GM21423 (cell line): ENCODE measurements around the gene TPRA1.
"Not testable (repeated sequence)": the region's sequence is repeated elsewhere in the genome, so short reads cannot be mapped to it uniquely, and the experiment has no call there.

Experiments used
- ATAC-seq: cut with Tn5 transposase; IDR thresholded peaks from one replicate; pipeline ENCODE4 v1.9.1; 2021; ENCODE audit warnings: mild to moderate bottlenecking, moderate library complexity; ENCODE audit not compliant: unreplicated experiment

TPRA1 gene

GRCh38 chr3:127616836-127617605, 26.5 kb upstream of the TPRA1 start:
- no peak for ATAC-seq

- no peak for ATAC-seq
Observed at GRCh38 chr3:127615631-127616305, 25.2 kb upstream of the TPRA1 start.

- no peak for ATAC-seq
Observed at GRCh38 chr3:127614928-127615589, 24.5 kb upstream of the TPRA1 start.

- ATAC-seq = no peak
Observed at GRCh38 chr3:127613406-127613805, 22.9 kb upstream of the TPRA1 start.

GRCh38 chr3:127612966-127613365, 22.4 kb upstream of the TPRA1 start:
- no peak for ATAC-seq

GRCh38 chr3:127611251-127611650, 20.7 kb upstream of the TPRA1 start:
- no peak for ATAC-seq

GRCh38 chr3:127610105-127610504, 19.6 kb upstream of the TPRA1 start:
- no peak for ATAC-seq

- no peak for ATAC-seq
Observed at GRCh38 chr3:127608362-127608718, 17.8 kb upstream of the TPRA1 start.

GRCh38 chr3:127607675-127608361, 17.3 kb upstream of the TPRA1 start:
- ATAC-seq = no peak

GRCh38 chr3:127606981-127607595, 16.6 kb upstream of the TPRA1 start:
- ATAC-seq = no peak

GRCh38 chr3:127606086-127606805, 15.7 kb upstream of the TPRA1 start:
- no peak for ATAC-seq

- not testable (repeated sequence) for ATAC-seq
Observed at GRCh38 chr3:127605547-127605946, 15.0 kb upstream of the TPRA1 start.

- ATAC-seq = no peak
Observed at GRCh38 chr3:127604546-127605165, 14.1 kb upstream of the TPRA1 start.

GRCh38 chr3:127604035-127604434, 13.5 kb upstream of the TPRA1 start:
- peak; percentile 62 for ATAC-seq

GRCh38 chr3:127600749-127601456, 10.4 kb upstream of the TPRA1 start:
- no peak for ATAC-seq

- no peak for ATAC-seq
Observed at GRCh38 chr3:127598841-127599570, 8.5 kb upstream of the TPRA1 start.

- no peak for ATAC-seq
Observed at GRCh38 chr3:127597020-127597771, 6.7 kb upstream of the TPRA1 start.

GRCh38 chr3:127595303-127595702, 4.8 kb upstream of the TPRA1 start:
- no peak for ATAC-seq
